Neural progenitor cell (in vitro differentiated cells): ENCODE data around the gene IBTK. TPM values are rescaled to one million over a fixed set of nuclear protein-coding genes. Genes with fewer than 3 reads are reported as not detected.

ENCODE experiments used
- DNase-seq: peaks from one replicate; pipeline ENCODE4 v3.0.0-alpha.2; 2016; ENCODE audit warnings: low spot score
- H2AFZ ChIP-seq: fragments of 200-600 bp; sonication (generic); replicated peaks from 2 replicates; pipeline ENCODE4 v1.6.1; 2016; ENCODE audit warnings: antibody characterized with exemption
- H3F3A ChIP-seq: fragments of 200-600 bp; sonication (generic); 2 replicates; pipeline ENCODE4 v1.6.1; 2016; ENCODE audit warnings: antibody characterized with exemption, low read depth
- H3K27ac ChIP-seq: fragments of 200-600 bp; sonication (generic); 2 replicates; pipeline ENCODE4 v1.5.1; 2016; ENCODE audit warnings: mild to moderate bottlenecking
- H3K27me3 ChIP-seq: fragments of 200-600 bp; sonication (generic); 2 replicates; pipeline ENCODE4 v1.6.1; 2016; ENCODE audit warnings: mild to moderate bottlenecking, moderate library complexity
- H3K36me3 ChIP-seq: fragments of 200-600 bp; sonication (generic); 2 replicates; pipeline ENCODE4 v1.5.1; 2016
- H3K4me1 ChIP-seq: fragments of 200-600 bp; sonication (generic); 2 replicates; pipeline ENCODE4 v1.6.1; 2016; ENCODE audit warnings: mixed run types
- H3K4me2 ChIP-seq: fragments of 200-600 bp; sonication (generic); 2 replicates; pipeline ENCODE4 v1.6.1; 2016
- H3K4me3 ChIP-seq: fragments of 200-600 bp; sonication (generic); 2 replicates; pipeline ENCODE4 v1.5.1; 2016
- H3K79me2 ChIP-seq: fragments of 200-600 bp; sonication (generic); 2 replicates; pipeline ENCODE4 v1.6.1; 2016; ENCODE audit warnings: low read depth
- H3K9ac ChIP-seq: fragments of 200-600 bp; sonication (generic); 2 replicates; pipeline ENCODE4 v1.6.1; 2016
- H3K9me3 ChIP-seq: fragments of 200-600 bp; sonication (generic); 2 replicates; pipeline ENCODE4 v1.5.1; 2016; ENCODE audit warnings: low read depth
- H4K20me1 ChIP-seq: fragments of 200-600 bp; sonication (generic); 2 replicates; pipeline ENCODE4 v1.6.1; 2016; ENCODE audit warnings: low read depth
- H3K27ac Mint-ChIP-seq: 3 replicates; pipeline ENCODE4 v1.8.0; 2021; ENCODE audit warnings: mixed read lengths
- H3K27me3 Mint-ChIP-seq: 2 replicates; pipeline ENCODE4 v1.8.0; 2022; ENCODE audit warnings: low read depth, mild to moderate bottlenecking, inconsistent platforms, moderate library complexity, mixed read lengths; ENCODE audit not compliant: insufficient read depth
- H3K36me3 Mint-ChIP-seq: 3 replicates; pipeline ENCODE4 v1.8.0; 2021; ENCODE audit warnings: mixed read lengths
- H3K4me1 Mint-ChIP-seq: 3 replicates; pipeline ENCODE4 v1.8.0; 2021; ENCODE audit warnings: mixed read lengths
- H3K4me3 Mint-ChIP-seq: 3 replicates; pipeline ENCODE4 v1.8.0; 2021; ENCODE audit warnings: mild to moderate bottlenecking, moderate library complexity, mixed read lengths
- H3K9me3 Mint-ChIP-seq: 3 replicates; pipeline ENCODE4 v1.8.0; 2020; ENCODE audit warnings: mixed read lengths
- CTCF ChIP-seq: fragments of 200-600 bp; sonication (generic); IDR thresholded peaks from 2 replicates; pipeline ENCODE4 v1.5.1; 2017; ENCODE audit warnings: antibody characterized with exemption, mild to moderate bottlenecking
- EZH2 ChIP-seq: fragments of 200-600 bp; sonication (generic); IDR thresholded peaks from 2 replicates; pipeline ENCODE4 v1.6.1; 2017; ENCODE audit warnings: antibody characterized with exemption, mild to moderate bottlenecking, moderate library complexity
- EZH2phosphoT487 ChIP-seq: fragments of 200-600 bp; sonication (generic); IDR thresholded peaks from 2 replicates; pipeline ENCODE4 v1.6.1; 2017; ENCODE audit warnings: antibody characterized with exemption
- total RNA-seq: library from RNA; depleted of rRNA; stranded (reverse); fragments of >200 nt; gene quantifications from 2 replicates; pipeline ENCODE4 v1.2.3, GENCODE V29; 2015; ENCODE audit warnings: low replicate concordance

Gene IBTK
- total RNA-seq, 1 donor from 2014 or later = 33.7 TPM

- no peak overlapping the region for H3K9ac ChIP-seq
- TF ChIP-seq EZH2 (no peak), EZH2phosphoT487 (no peak)
- no peak for DNase-seq
- H2AFZ ChIP-seq = no peak overlapping the region
- H4K20me1 ChIP-seq = no peaks in the 10 kb centered on the region
- no peaks in the 10 kb centered on the region for H3F3A ChIP-seq
- Mint-ChIP-seq H3K9me3 (no peaks in the 10 kb centered on the region), H3K36me3 (peaks cover 29% of the 10 kb centered on the region), H3K27me3 (no peaks in the 10 kb centered on the region), H3K4me3 (no peak overlapping the region), H3K27ac (no peak overlapping the region), H3K4me1 (no peaks in the 10 kb centered on the region)
- H3K27me3 ChIP-seq = no peaks in the 10 kb centered on the region
- H3K9me3 ChIP-seq = no peaks in the 10 kb centered on the region
- H3K4me2 ChIP-seq = no peak overlapping the region
- no peaks in the 10 kb centered on the region for H3K4me1 ChIP-seq
- peaks cover 11% of the 10 kb centered on the region for H3K36me3 ChIP-seq
- no peaks in the 10 kb centered on the region for H3K79me2 ChIP-seq
- H3K27ac ChIP-seq = no peak overlapping the region
- no peak overlapping the region for H3K4me3 ChIP-seq
These were observed 19.8 kb downstream of the IBTK start for GRCh38 chr6:82227770-82228169.

DNA sequence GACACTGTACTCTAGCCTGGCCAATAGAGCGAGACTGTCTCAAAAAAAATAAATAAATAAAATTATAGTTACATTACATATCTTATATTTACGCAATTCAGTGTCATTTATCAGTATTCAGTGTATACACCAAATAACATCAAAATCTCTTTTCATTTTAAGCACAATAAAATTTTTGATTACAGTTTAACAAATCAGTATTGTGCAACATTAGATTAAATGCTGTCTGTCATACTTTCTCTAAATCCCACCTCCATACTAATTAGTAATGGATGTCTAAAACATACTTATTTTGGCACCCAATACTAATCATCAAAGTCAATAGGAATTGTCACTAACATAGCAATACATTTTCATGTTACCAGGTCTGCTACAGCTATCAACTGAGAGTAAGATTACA is 27.4 kb downstream of the IBTK start:
- H3K79me2 ChIP-seq = no peaks in the 10 kb centered on the region
- H3F3A ChIP-seq = peaks cover 6% of the 10 kb centered on the region
- H3K36me3 ChIP-seq = peaks cover 15% of the 10 kb centered on the region
- H3K4me3 ChIP-seq = no peak overlapping the region
- Mint-ChIP-seq H3K4me1 (no peaks in the 10 kb centered on the region), H3K27ac (no peak overlapping the region), H3K27me3 (no peaks in the 10 kb centered on the region), H3K9me3 (no peaks in the 10 kb centered on the region), H3K4me3 (no peak overlapping the region), H3K36me3 (peaks cover 25% of the 10 kb centered on the region)
- TF ChIP-seq EZH2 = no peak
- TF ChIP-seq EZH2phosphoT487 = no peak
- no peak for TF ChIP-seq CTCF
- DNase-seq = no peak
- H3K9ac ChIP-seq = no peak overlapping the region
- H3K4me2 ChIP-seq = no peak overlapping the region
- H3K9me3 ChIP-seq = no peaks in the 10 kb centered on the region
- no peak overlapping the region for H3K27ac ChIP-seq
- no peak overlapping the region for H2AFZ ChIP-seq
- H3K27me3 ChIP-seq = no peaks in the 10 kb centered on the region
- H3K4me1 ChIP-seq = no peaks in the 10 kb centered on the region
- no peaks in the 10 kb centered on the region for H4K20me1 ChIP-seq

DNA sequence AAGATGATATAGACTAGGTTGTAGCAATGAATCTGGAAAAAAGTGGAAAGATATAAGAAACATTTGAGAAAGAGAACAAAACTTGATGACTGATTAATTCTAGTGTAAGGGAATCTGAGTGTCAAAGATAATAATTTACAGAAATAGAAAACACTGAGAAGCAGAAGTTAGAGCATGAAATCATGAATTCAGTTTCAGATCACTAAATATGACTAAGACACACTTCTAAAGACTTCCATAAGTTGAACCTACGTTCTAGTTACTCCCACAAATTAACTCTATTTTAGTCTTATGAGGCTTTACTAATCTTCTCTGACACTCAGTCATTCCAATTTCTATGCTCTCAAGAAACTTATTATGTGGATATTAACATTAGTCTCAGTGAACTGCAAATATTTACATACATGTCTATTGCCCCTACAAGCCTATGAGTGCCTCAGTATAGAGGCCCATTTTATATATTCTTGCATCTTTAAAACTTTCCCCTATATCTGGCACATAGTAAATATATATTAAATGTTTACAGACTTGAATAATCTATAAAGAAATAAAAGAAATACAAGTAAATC is 30.4 kb downstream of the IBTK start:
- Histone ChIP-seq H2AFZ (no peak overlapping the region), H3K4me1 (no peaks in the 10 kb centered on the region), H3K79me2 (no peaks in the 10 kb centered on the region), H3K27me3 (no peaks in the 10 kb centered on the region), H3K27ac (no peak overlapping the region), H4K20me1 (no peaks in the 10 kb centered on the region), H3K9me3 (no peaks in the 10 kb centered on the region), H3F3A (peaks cover 6% of the 10 kb centered on the region), H3K9ac (no peak overlapping the region), H3K4me3 (no peak overlapping the region), H3K36me3 (peaks cover 16% of the 10 kb centered on the region), H3K4me2 (no peak overlapping the region)
- H3K27ac Mint-ChIP-seq = no peak overlapping the region
- no peak for DNase-seq
- TF ChIP-seq CTCF = no peak
- no peak for TF ChIP-seq EZH2phosphoT487
- TF ChIP-seq EZH2 = no peak
- no peaks in the 10 kb centered on the region for H3K9me3 Mint-ChIP-seq
- no peak overlapping the region for H3K4me3 Mint-ChIP-seq
- no peaks in the 10 kb centered on the region for H3K4me1 Mint-ChIP-seq
- peaks cover 38% of the 10 kb centered on the region for H3K36me3 Mint-ChIP-seq
- H3K27me3 Mint-ChIP-seq = no peaks in the 10 kb centered on the region

DNA sequence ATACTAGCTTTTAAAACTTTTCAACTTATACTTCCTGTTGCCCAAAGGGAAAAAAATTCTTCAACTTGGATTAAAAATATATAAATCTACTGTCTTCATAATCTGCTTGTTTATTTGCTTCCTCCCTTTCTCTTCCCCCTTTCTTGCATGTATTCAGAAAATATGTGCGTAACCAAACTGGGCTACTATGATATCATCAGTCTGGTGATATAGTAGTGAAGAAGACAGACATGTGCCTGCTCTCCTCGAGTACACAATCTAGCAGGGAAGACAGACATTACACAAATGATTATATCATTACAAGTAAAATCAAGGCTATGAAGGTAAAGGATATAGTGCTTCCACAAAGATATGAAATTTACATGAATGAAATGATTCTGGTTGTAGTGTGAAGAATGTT is 31.0 kb downstream of the IBTK start:
- no peak overlapping the region for H3K4me3 ChIP-seq
- H4K20me1 ChIP-seq = no peaks in the 10 kb centered on the region
- Mint-ChIP-seq H3K9me3 (no peaks in the 10 kb centered on the region), H3K27ac (no peak overlapping the region), H3K4me3 (no peak overlapping the region), H3K4me1 (no peaks in the 10 kb centered on the region), H3K36me3 (peaks cover 38% of the 10 kb centered on the region), H3K27me3 (no peaks in the 10 kb centered on the region)
- no peak overlapping the region for H3K4me2 ChIP-seq
- no peak for DNase-seq
- no peaks in the 10 kb centered on the region for H3K79me2 ChIP-seq
- H3K27ac ChIP-seq = no peak overlapping the region
- no peaks in the 10 kb centered on the region for H3K4me1 ChIP-seq
- H3F3A ChIP-seq = peaks cover 6% of the 10 kb centered on the region
- H3K36me3 ChIP-seq = peaks cover 16% of the 10 kb centered on the region
- no peak for TF ChIP-seq CTCF
- no peaks in the 10 kb centered on the region for H3K27me3 ChIP-seq
- H2AFZ ChIP-seq = no peak overlapping the region
- H3K9me3 ChIP-seq = no peaks in the 10 kb centered on the region
- H3K9ac ChIP-seq = no peak overlapping the region
